ENCODE results near the gene CAPS.

The CAPS gene

DNA sequence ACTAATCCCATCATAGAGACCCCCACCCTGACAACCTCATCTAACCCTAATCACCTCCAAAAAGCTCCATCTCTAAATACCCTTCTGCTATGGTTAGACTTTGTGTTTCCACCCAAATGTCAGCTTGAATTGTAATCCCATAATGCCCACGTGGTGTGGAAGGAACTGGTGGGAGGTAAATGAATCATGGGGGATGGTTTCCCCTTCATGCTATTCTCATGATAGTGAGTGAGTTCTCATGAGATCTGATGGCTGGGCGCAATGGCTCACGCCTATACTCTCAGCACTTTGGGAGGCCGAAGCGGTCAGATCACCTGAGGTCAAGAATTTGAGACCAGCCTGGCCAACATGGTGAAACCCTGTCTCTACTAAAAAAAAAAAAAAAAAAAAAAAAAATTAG is 6.8 kb upstream of the CAPS start:
- ATAC-seq (ENCODE audit: insufficient read depth, low read depth), result no peak
- no peaks in the 10 kb centered on the region for H3K9me3 ChIP-seq (ENCODE audit: insufficient read depth, low read length, severe bottlenecking)
- no peak overlapping the region for H3K9ac ChIP-seq (ENCODE audit: low read depth, low read length)
- peaks cover 24% of the 10 kb centered on the region for H3K4me1 ChIP-seq (ENCODE audit: insufficient read depth, low read length)
- DNase-seq, result no peak
- no peak overlapping the region for H3K4me3 ChIP-seq (ENCODE audit: low read depth in 1 of 2, low read length in 2 of 2)
- peaks cover 13% of the 10 kb centered on the region for H3K36me3 ChIP-seq (ENCODE audit: insufficient read depth, low read length)
- peaks cover 10% of the 10 kb centered on the region; the same call in 1 of the 2 replicates for H4K20me1 ChIP-seq (ENCODE audit: insufficient read depth, low read length)
- no peaks in the 10 kb centered on the region for H3K27me3 ChIP-seq (ENCODE audit: insufficient read depth, low read length, poor library complexity)
- TF ChIP-seq, protein P1, sequence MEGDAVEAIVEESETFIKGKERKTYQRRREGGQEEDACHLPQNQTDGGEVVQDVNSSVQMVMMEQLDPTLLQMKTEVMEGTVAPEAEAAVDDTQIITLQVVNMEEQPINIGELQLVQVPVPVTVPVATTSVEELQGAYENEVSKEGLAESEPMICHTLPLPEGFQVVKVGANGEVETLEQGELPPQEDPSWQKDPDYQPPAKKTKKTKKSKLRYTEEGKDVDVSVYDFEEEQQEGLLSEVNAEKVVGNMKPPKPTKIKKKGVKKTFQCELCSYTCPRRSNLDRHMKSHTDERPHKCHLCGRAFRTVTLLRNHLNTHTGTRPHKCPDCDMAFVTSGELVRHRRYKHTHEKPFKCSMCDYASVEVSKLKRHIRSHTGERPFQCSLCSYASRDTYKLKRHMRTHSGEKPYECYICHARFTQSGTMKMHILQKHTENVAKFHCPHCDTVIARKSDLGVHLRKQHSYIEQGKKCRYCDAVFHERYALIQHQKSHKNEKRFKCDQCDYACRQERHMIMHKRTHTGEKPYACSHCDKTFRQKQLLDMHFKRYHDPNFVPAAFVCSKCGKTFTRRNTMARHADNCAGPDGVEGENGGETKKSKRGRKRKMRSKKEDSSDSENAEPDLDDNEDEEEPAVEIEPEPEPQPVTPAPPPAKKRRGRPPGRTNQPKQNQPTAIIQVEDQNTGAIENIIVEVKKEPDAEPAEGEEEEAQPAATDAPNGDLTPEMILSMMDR (IDR thresholded peaks at IDR 0.05; ENCODE audit: borderline replicate concordance, extremely low read depth, low read length, poor library complexity, severe bottlenecking), result no peak
- TF ChIP-seq EZH2 (IDR thresholded peaks at IDR 0.05; ENCODE audit: borderline replicate concordance, low read depth, low read length, severe bottlenecking), result no peak
- no peak overlapping the region for H3K27ac ChIP-seq (ENCODE audit: low read length)
- H3K4me2 ChIP-seq (ENCODE audit: insufficient read depth, low read length), result no peak overlapping the region
- peaks cover 26% of the 10 kb centered on the region for H3K79me2 ChIP-seq (ENCODE audit: insufficient read depth, low read length)
- no peak overlapping the region for H2AFZ ChIP-seq (ENCODE audit: low read depth, low read length)

- Histone ChIP-seq H3K36me3 (ENCODE audit: insufficient read depth, low read length) (peaks cover 13% of the 10 kb centered on the region), H3K9ac (ENCODE audit: low read depth, low read length) (no peak overlapping the region), H4K20me1 (ENCODE audit: insufficient read depth, low read length) (peaks cover 1% of the 10 kb centered on the region; the same call in 1 of the 2 replicates), H3K4me2 (ENCODE audit: insufficient read depth, low read length) (no peak overlapping the region), H3K27ac (ENCODE audit: low read length) (no peak overlapping the region), H2AFZ (ENCODE audit: low read depth, low read length) (no peak overlapping the region), H3K27me3 (ENCODE audit: insufficient read depth, low read length, poor library complexity) (no peaks in the 10 kb centered on the region), H3K4me3 (ENCODE audit: low read depth in 1 of 2, low read length in 2 of 2) (no peak overlapping the region), H3K4me1 (ENCODE audit: insufficient read depth, low read length) (peaks cover 16% of the 10 kb centered on the region), H3K9me3 (ENCODE audit: insufficient read depth, low read length, severe bottlenecking) (no peaks in the 10 kb centered on the region), H3K79me2 (ENCODE audit: insufficient read depth, low read length) (peaks cover 13% of the 10 kb centered on the region)
- TF ChIP-seq EZH2 (IDR thresholded peaks at IDR 0.05; ENCODE audit: borderline replicate concordance, low read depth, low read length, severe bottlenecking), result no peak
- TF ChIP-seq, protein P1 (IDR thresholded peaks at IDR 0.05; ENCODE audit: borderline replicate concordance, extremely low read depth, low read length, poor library complexity, severe bottlenecking), result no peak
- ATAC-seq (ENCODE audit: insufficient read depth, low read depth), result no peak
- DNase-seq, result no peak
These were observed 5.1 kb upstream of the CAPS start for GRCh38 chr19:5908773-5909442.

DNA sequence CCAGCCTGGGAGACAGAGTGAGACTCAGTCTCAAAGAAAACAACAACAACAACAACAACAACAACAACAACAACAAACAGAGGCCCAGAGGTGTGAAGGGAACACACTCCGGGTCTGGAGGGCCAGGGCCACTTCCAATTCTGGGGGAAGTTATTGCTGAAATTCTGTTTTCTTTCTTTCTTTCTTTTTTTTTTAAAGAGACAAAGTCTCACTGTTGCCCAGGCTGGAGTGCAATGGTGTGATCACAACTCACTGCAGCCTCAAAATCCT is 3.5 kb upstream of the CAPS start:
- DNase-seq (no peak), ATAC-seq (ENCODE audit: insufficient read depth, low read depth) (no peak)
- Histone ChIP-seq H3K9me3 (ENCODE audit: insufficient read depth, low read length, severe bottlenecking) (no peaks in the 10 kb centered on the region), H2AFZ (ENCODE audit: low read depth, low read length) (no peak overlapping the region), H3K4me1 (ENCODE audit: insufficient read depth, low read length) (peaks cover 9% of the 10 kb centered on the region), H3K4me2 (ENCODE audit: insufficient read depth, low read length) (no peak overlapping the region), H3K4me3 (ENCODE audit: low read depth in 1 of 2, low read length in 2 of 2) (no peak overlapping the region), H3K36me3 (ENCODE audit: insufficient read depth, low read length) (peaks cover 20% of the 10 kb centered on the region), H3K9ac (ENCODE audit: low read depth, low read length) (no peak overlapping the region), H3K27ac (ENCODE audit: low read length) (no peak overlapping the region), H3K27me3 (ENCODE audit: insufficient read depth, low read length, poor library complexity) (no peaks in the 10 kb centered on the region), H3K79me2 (ENCODE audit: insufficient read depth, low read length) (peaks cover 7% of the 10 kb centered on the region; the same call in 1 of the 2 replicates), H4K20me1 (ENCODE audit: insufficient read depth, low read length) (peaks cover 12% of the 10 kb centered on the region; the same call in 1 of the 2 replicates)
- TF ChIP-seq, protein P1 (IDR thresholded peaks at IDR 0.05; ENCODE audit: borderline replicate concordance, extremely low read depth, low read length, poor library complexity, severe bottlenecking), result no peak
- no peak for TF ChIP-seq EZH2 (IDR thresholded peaks at IDR 0.05; ENCODE audit: borderline replicate concordance, low read depth, low read length, severe bottlenecking)

Data from DND-41 (cell line).